ENCODE data around the gene TNFRSF1B.

- TF ChIP-seq, protein P1, sequence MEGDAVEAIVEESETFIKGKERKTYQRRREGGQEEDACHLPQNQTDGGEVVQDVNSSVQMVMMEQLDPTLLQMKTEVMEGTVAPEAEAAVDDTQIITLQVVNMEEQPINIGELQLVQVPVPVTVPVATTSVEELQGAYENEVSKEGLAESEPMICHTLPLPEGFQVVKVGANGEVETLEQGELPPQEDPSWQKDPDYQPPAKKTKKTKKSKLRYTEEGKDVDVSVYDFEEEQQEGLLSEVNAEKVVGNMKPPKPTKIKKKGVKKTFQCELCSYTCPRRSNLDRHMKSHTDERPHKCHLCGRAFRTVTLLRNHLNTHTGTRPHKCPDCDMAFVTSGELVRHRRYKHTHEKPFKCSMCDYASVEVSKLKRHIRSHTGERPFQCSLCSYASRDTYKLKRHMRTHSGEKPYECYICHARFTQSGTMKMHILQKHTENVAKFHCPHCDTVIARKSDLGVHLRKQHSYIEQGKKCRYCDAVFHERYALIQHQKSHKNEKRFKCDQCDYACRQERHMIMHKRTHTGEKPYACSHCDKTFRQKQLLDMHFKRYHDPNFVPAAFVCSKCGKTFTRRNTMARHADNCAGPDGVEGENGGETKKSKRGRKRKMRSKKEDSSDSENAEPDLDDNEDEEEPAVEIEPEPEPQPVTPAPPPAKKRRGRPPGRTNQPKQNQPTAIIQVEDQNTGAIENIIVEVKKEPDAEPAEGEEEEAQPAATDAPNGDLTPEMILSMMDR (IDR thresholded peaks at IDR 0.05), result no peak
- peak in 1 of 2 donors; percentile 19 for TF ChIP-seq POLR2A (IDR thresholded peaks at IDR 0.05)
These were observed 4.9 kb upstream of the TNFRSF1B start for GRCh38 chr1:12161662-12162458.

Data from uterus (tissue), 2 donors.